HCT116 (cell line): Measurements from ENCODE around the gene PPP1R16B. TPM values are rescaled to one million over a fixed set of nuclear protein-coding genes. Genes with fewer than 3 reads are reported as not detected.
A peak's percentile ranks its signal among the peaks of the same experiment; 100 is the strongest.

Experiments
- ATAC-seq: fragments of 200-7000 bp; cut with Tn5 transposase; 2 replicates; pipeline ENCODE4 v1.9.1; 2020; ENCODE audit warnings: mild to moderate bottlenecking, moderate library complexity
- BruUV-seq: library from RNA; stranded (reverse); fragments of 400-500 nt; replicated peaks from 2 replicates; lab custom pipeline; 2021; lab: Mats Ljungman, UMichigan
- CTCF ChIA-PET: fragments of 300-600 bp; sonication (Branson Sonifier 250); formaldehyde crosslinking; loops from one replicate; lab custom pipeline; 2021; ENCODE audit warnings: antibody characterized with exemption; lab: Charles Lee
- POLR2A ChIA-PET: fragments of 300-600, 350-600 bp; sonication (Branson Sonifier 250); formaldehyde crosslinking; loops from one replicate; lab custom pipeline; 2021; ENCODE audit warnings: antibody characterized with exemption; lab: Charles Lee
- RAD21 ChIA-PET, 2 experiments: fragments of 300-600 bp; sonication (Branson Sonifier 250); formaldehyde crosslinking; loops; one replicate each; lab custom pipeline; 2023; ENCODE audit warnings: low total read pairs in 2 of 2; ENCODE audit not compliant: uncharacterized antibody in 2 of 2, unreplicated experiment in 2 of 2, low non-redundant PET in 1 of 2; lab: Charles Lee
- DNase-seq: peaks from one replicate; pipeline ENCODE4 v3.0.0-alpha.2; 2010; ENCODE audit warnings: low read depth, low spot score
- H2AFZ ChIP-seq: fragments of 200-600 bp; shearing (Covaris generic), sonication (generic); 2 replicates; pipeline ENCODE4 v1.6.1; 2017; ENCODE audit warnings: low read depth, mixed run types, mixed read lengths, antibody characterized with exemption, low read length; ENCODE audit not compliant: poor library complexity, severe bottlenecking
- H3K27ac ChIP-seq: 2 replicates; pipeline ENCODE4 v1.5.1; 2012; ENCODE audit warnings: low read depth, low read length
- H3K27me3 ChIP-seq: fragments of 200-600 bp; sonication (generic); 2 replicates; pipeline ENCODE4 v1.6.1; 2016; ENCODE audit warnings: mixed run types, low read length, mixed read lengths; ENCODE audit not compliant: insufficient read depth
- H3K36me3 ChIP-seq, 2 experiments: fragments of 200-500 bp in 1 of 2; fragments of 200-600 bp in 1 of 2; sonication (Bioruptor generic) in 1 of 2; sonication (generic) in 1 of 2; 2 replicates each; pipeline versions ENCODE4 v1.5.1 to v1.6.1; 2014 to 2016; ENCODE audit warnings: low read length in 2 of 2, inconsistent platforms in 1 of 2, mixed read lengths in 1 of 2, mixed run types in 1 of 2; ENCODE audit not compliant: insufficient read depth in 2 of 2, control insufficient read depth in 1 of 2
- H3K4me1 ChIP-seq, 2 experiments: fragments of 200-600 bp in 1 of 2; sonication (generic) in 1 of 2; 2 replicates each; pipeline versions ENCODE4 v1.5.1 to v1.6.1; 2012 to 2017; ENCODE audit warnings: low read length in 2 of 2, inconsistent platforms in 1 of 2, mild to moderate bottlenecking in 1 of 2, mixed read lengths in 1 of 2, mixed run types in 1 of 2, moderate library complexity in 1 of 2; ENCODE audit not compliant: insufficient read depth in 2 of 2, control insufficient read depth in 1 of 2
- H3K4me2 ChIP-seq: fragments of 200-600 bp; sonication (generic); 2 replicates; pipeline ENCODE4 v1.6.1; 2017; ENCODE audit warnings: mixed run types, low read length, mixed read lengths
- H3K4me3 ChIP-seq, 2 experiments: fragments of 200-600 bp in 1 of 2; sonication (generic) in 1 of 2; replicated peaks in 1 of 2; 2 replicates each; pipeline ENCODE4 v1.5.1; 2011 to 2016; ENCODE audit warnings: low read length in 2 of 2, control low read depth in 1 of 2, low read depth in 1 of 2, mild to moderate bottlenecking in 1 of 2, mixed read lengths in 1 of 2, mixed run types in 1 of 2
- H3K79me2 ChIP-seq: fragments of 200-600 bp; sonication (generic); 2 replicates; pipeline ENCODE4 v1.6.1; 2017; ENCODE audit warnings: mild to moderate bottlenecking, mixed run types, low read length, moderate library complexity, mixed read lengths; ENCODE audit not compliant: insufficient read depth
- H3K9ac ChIP-seq: fragments of 200-600 bp; sonication (generic); 2 replicates; pipeline ENCODE4 v1.6.1; 2016; ENCODE audit warnings: low read length, mixed read lengths
- H3K9me2 ChIP-seq: fragments of 200-600 bp; sonication (generic), shearing (Covaris generic); 2 replicates; pipeline ENCODE4 v1.6.1; 2017; ENCODE audit warnings: mixed run types, mild to moderate bottlenecking, moderate library complexity; ENCODE audit not compliant: insufficient read depth
- H3K9me3 ChIP-seq, 2 experiments: fragments of 200-500 bp in 1 of 2; fragments of 200-600 bp in 1 of 2; sonication (Bioruptor generic) in 1 of 2; sonication (generic) in 1 of 2; 2 replicates each; pipeline ENCODE4 v1.6.1; 2014 to 2017; ENCODE audit warnings: low read length in 2 of 2, mixed read lengths in 2 of 2, inconsistent platforms in 1 of 2, low read depth in 1 of 2, mild to moderate bottlenecking in 1 of 2, mixed run types in 1 of 2, moderate library complexity in 1 of 2; ENCODE audit not compliant: control insufficient read depth in 1 of 2, insufficient read depth in 1 of 2
- H4K20me1 ChIP-seq: fragments of 200-600 bp; sonication (generic), shearing (Covaris generic); 2 replicates; pipeline ENCODE4 v1.6.1; 2017; ENCODE audit warnings: mixed run types, mild to moderate bottlenecking, moderate library complexity; ENCODE audit not compliant: insufficient read depth
- CBX3 ChIP-seq: IDR thresholded peaks from 2 replicates; pipeline ENCODE4 v1.6.1; 2012; ENCODE audit warnings: low read depth
- EGR1 ChIP-seq: IDR thresholded peaks from 2 replicates; pipeline ENCODE4 v1.6.1; 2012; ENCODE audit warnings: low read depth
- ELF1 ChIP-seq: IDR thresholded peaks from 2 replicates; pipeline ENCODE4 v1.6.1; 2012; ENCODE audit warnings: low read depth, borderline replicate concordance
- EZH2 ChIP-seq: fragments of 200-600 bp; sonication (generic); IDR thresholded peaks from 2 replicates; pipeline ENCODE4 v1.6.1; 2017; ENCODE audit warnings: antibody characterized with exemption, mixed run types
- FOSL1 ChIP-seq: IDR thresholded peaks from 2 replicates; pipeline ENCODE4 v1.6.1; 2012; ENCODE audit warnings: low read depth
- JUND ChIP-seq: IDR thresholded peaks from 2 replicates; pipeline ENCODE4 v1.6.1; 2012
- POLR2A ChIP-seq: IDR thresholded peaks from 2 replicates; pipeline ENCODE4 v1.7.0; 2011; ENCODE audit warnings: borderline replicate concordance; ENCODE audit not compliant: insufficient read depth, insufficient read length; ENCODE audit errors: extremely low read depth
- POLR2AphosphoS5 ChIP-seq: IDR thresholded peaks from 2 replicates; pipeline ENCODE4 v1.6.1; 2011; ENCODE audit warnings: mild to moderate bottlenecking, low read depth, low read length, moderate library complexity
- RAD21 ChIP-seq: IDR thresholded peaks from 2 replicates; pipeline ENCODE4 v1.6.1; 2012; ENCODE audit warnings: low read depth, mild to moderate bottlenecking
- REST ChIP-seq: IDR thresholded peaks from 2 replicates; pipeline ENCODE4 v1.6.1; 2012; ENCODE audit warnings: low read depth
- SIN3A ChIP-seq: IDR thresholded peaks from 2 replicates; pipeline ENCODE4 v1.6.1; 2012; ENCODE audit warnings: low read depth
- SP1 ChIP-seq: IDR thresholded peaks from 2 replicates; pipeline ENCODE4 v1.6.1; 2012; ENCODE audit warnings: low read depth
- SRF ChIP-seq: IDR thresholded peaks from 2 replicates; pipeline ENCODE4 v1.6.1; 2012; ENCODE audit warnings: low read depth
- TCF7L2 ChIP-seq: IDR thresholded peaks from 2 replicates; pipeline ENCODE4 v1.7.0; 2011; ENCODE audit warnings: borderline replicate concordance, inconsistent platforms; ENCODE audit not compliant: insufficient read depth, insufficient read length; ENCODE audit errors: extremely low read depth
- YY1 ChIP-seq: IDR thresholded peaks from 2 replicates; pipeline ENCODE4 v1.6.1; 2011; ENCODE audit warnings: low read length, low read depth, moderate library complexity, mild to moderate bottlenecking; ENCODE audit not compliant: insufficient replicate concordance; ENCODE audit errors: extremely low read depth
- ZFX ChIP-seq: fragments of 450-650 bp; IDR thresholded peaks from 2 replicates; pipeline ENCODE4 v1.6.1; 2017
- intact Hi-C: fragments of 100-400 bp; cut with micrococcal nuclease; formaldehyde crosslinking; loops from 2 replicates; pipeline ENCODE4 v1.10.0; 2022
- total RNA-seq: library from RNA; stranded (reverse); gene quantifications from one replicate; pipeline ENCODE4 v1.2.1, GENCODE V29; 2021; ENCODE audit not compliant: unreplicated experiment
- TF ChIP-seq, protein P1 (sequence below): IDR thresholded peaks from 2 replicates; pipeline ENCODE4 v1.6.1; 2012
- TF ChIP-seq, protein P2 (sequence below), 3 experiments: fragments of 200-600 bp in 1 of 3; sonication (generic) in 1 of 3; IDR thresholded peaks in 2 of 3; conservative IDR thresholded peaks in 1 of 3; 2 replicates each; pipeline ENCODE4 v1.5.1; 2012 to 2017; ENCODE audit warnings: low read depth in 2 of 3, low read length in 2 of 3, antibody characterized with exemption in 1 of 3, borderline replicate concordance in 1 of 3, control low read depth in 1 of 3, mild to moderate bottlenecking in 1 of 3, mixed read lengths in 1 of 3, mixed run types in 1 of 3, moderate library complexity in 1 of 3; ENCODE audit not compliant: insufficient read depth in 1 of 3

PPP1R16B gene
- total RNA-seq, 1 experiment from 2014 or later = 0.52 TPM

DNA sequence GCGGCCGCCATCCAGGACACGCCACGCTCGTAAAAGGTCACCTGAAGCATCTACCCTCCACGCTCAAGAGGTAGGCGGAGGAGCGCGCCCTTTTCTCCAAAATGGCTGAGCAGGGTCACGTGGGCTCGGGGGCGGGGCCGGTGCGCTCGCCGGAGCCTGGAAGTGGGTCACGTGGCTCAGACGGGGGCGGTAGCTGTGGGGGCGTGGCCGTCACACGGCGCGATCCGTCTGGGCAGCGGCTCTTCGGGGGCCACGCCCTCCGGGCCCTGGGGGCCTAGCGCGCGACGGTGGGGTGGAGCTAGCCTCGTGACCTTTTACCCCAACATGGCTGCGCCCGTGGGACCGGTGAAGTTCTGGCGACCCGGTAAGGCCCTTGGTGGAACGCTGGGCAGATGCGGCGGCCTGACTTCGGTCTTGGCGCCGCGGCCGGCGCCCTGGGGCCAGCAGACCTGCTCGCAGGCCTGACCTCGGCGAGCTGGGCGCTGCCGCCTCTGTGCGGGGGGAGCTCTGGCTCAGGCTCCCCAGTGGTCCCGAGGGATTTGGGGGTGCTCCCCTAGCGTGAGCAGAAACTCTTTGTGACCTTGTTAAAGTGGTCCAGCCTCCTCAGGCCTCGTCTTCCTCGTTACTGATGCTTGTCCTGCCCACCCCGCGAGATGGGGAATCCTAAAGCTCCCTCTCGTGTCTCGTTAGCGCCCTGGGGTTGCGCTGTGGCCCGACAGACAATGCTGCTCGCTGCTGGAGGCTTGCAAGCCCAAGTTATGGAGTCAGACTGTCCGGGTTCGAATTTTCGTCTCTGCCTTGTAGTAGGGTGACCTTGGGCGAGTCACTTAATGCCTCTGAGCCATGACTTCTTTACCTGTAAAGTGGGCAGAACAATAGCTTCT lies 156.8 kb downstream of the PPP1R16B start, which contains the start of gene DHX35:
DHX35 (plus strand) TSS at position 301 of the 884 bp plus-strand sequence; CDS start at position 325, 24 bp downstream.
- Histone ChIP-seq H3K4me3 (peak within 1 kb of the TSS; percentile 78 to 97), H3K9me2 (no peaks in the 10 kb centered on the region)

More for the DNA sequence above, 156.8 kb downstream of the PPP1R16B start, which contains the start of gene DHX35:
- RAD21 ChIA-PET = no interaction called here
- Histone ChIP-seq H3K4me2 (peak within 1 kb of the TSS; percentile 90), H2AFZ (peak within 1 kb of the TSS; percentile 72), H3K27me3 (no peaks in the 10 kb centered on the region), H4K20me1 (no peaks in the 10 kb centered on the region), H3K4me1 (peaks cover 7 to 21% of the 10 kb centered on the region in 2 experiments), H3K9ac (peak within 1 kb of the TSS; percentile 95), H3K79me2 (peaks cover 45% of the 10 kb centered on the region), H3K27ac (peak within 1 kb of the TSS; percentile 93), H3K9me3 (no peaks in the 10 kb centered on the region), H3K36me3 (no peaks in the 10 kb centered on the region)
- peak; percentile 98 for ATAC-seq
- POLR2A ChIA-PET = interaction anchor here (0.9 to 2.3 kb wide), 5 partner anchors 9 to 45 kb away, joined by 3 to 11 read pairs (median 5); partner anchors contain the start of gene FAM83D
- peak; percentile 91 for DNase-seq
- TF ChIP-seq CBX3 = no peak; the same call in 1 of the 2 replicates
- no peak for TF ChIP-seq REST
- peak; percentile 74 for TF ChIP-seq POLR2AphosphoS5
- TF ChIP-seq, protein P1, sequence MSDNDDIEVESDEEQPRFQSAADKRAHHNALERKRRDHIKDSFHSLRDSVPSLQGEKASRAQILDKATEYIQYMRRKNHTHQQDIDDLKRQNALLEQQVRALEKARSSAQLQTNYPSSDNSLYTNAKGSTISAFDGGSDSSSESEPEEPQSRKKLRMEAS = peak; percentile 93
- TF ChIP-seq SRF = no peak
- TF ChIP-seq TCF7L2 = no peak
- TF ChIP-seq SIN3A = peak; percentile 46
- peak; percentile 91 for TF ChIP-seq YY1
- no peak for TF ChIP-seq FOSL1
- TF ChIP-seq EZH2 = no peak
- TF ChIP-seq ELF1 = no peak
- TF ChIP-seq EGR1 = peak; percentile 97
- peak; percentile 74 for TF ChIP-seq SP1
- TF ChIP-seq POLR2A = peak; percentile 59
- TF ChIP-seq JUND = no peak
- TF ChIP-seq, protein P2, sequence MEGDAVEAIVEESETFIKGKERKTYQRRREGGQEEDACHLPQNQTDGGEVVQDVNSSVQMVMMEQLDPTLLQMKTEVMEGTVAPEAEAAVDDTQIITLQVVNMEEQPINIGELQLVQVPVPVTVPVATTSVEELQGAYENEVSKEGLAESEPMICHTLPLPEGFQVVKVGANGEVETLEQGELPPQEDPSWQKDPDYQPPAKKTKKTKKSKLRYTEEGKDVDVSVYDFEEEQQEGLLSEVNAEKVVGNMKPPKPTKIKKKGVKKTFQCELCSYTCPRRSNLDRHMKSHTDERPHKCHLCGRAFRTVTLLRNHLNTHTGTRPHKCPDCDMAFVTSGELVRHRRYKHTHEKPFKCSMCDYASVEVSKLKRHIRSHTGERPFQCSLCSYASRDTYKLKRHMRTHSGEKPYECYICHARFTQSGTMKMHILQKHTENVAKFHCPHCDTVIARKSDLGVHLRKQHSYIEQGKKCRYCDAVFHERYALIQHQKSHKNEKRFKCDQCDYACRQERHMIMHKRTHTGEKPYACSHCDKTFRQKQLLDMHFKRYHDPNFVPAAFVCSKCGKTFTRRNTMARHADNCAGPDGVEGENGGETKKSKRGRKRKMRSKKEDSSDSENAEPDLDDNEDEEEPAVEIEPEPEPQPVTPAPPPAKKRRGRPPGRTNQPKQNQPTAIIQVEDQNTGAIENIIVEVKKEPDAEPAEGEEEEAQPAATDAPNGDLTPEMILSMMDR (IDR thresholded peaks at IDR 0.05 in 2 of 3, conservative IDR thresholded peaks at IDR 0.05 in 1 of 3; ENCODE audit: borderline replicate concordance in 1 of 3, insufficient read depth in 1 of 3, low read depth in 2 of 3, low read length in 2 of 3) = peak in 2 of 3 experiments; percentile 9 to 23; a peak in 1 of 6 replicates
- peak; percentile 31; the same call in 1 of the 2 replicates for TF ChIP-seq RAD21
- TF ChIP-seq ZFX = peak; percentile 85
- CTCF ChIA-PET = interaction anchor here (0.6 to 1.0 kb wide), 4 partner anchors 9 to 328 kb away, joined by 3 to 4 read pairs (median 3); partner anchors contain the start of gene FAM83D
- no TSS peak for BruUV-seq
- intact Hi-C loops = loop anchor here (2.0 kb wide), 1 partner anchor 29 kb away; no protein-coding TSS in a partner anchor
